Cardiac muscle cell (in vitro differentiated cells and primary cell): ENCODE measurements around the gene SEL1L2. TPM values are rescaled to one million over a fixed set of nuclear protein-coding genes. Genes with fewer than 3 reads are reported as not detected.
"Not testable (repeated sequence)": the region's sequence is repeated elsewhere in the genome, so short reads cannot be mapped to it uniquely, and the experiment has no call there.

Source experiments
- DNase-seq, 2 donors: peaks; one replicate each; pipeline versions ENCODE4 v3.0.0 to v3.0.0-alpha.2; 2010 to 2017; ENCODE audit warnings: low read depth in 1 of 2, low spot score in 1 of 2
- H3K27ac ChIP-seq: fragments of 200-600 bp; sonication (generic); 2 replicates; pipeline ENCODE4 v1.5.1; 2016
- H3K27me3 ChIP-seq: fragments of 200-600 bp; sonication (generic); 2 replicates; pipeline ENCODE4 v1.6.0; 2016; ENCODE audit warnings: control low read depth
- H3K36me3 ChIP-seq: fragments of 200-600 bp; sonication (generic); 2 replicates; pipeline ENCODE4 v1.5.1; 2016; ENCODE audit warnings: control low read depth
- H3K4me1 ChIP-seq: fragments of 200-600 bp; sonication (generic); 2 replicates; pipeline ENCODE4 v1.8.1; 2017; ENCODE audit warnings: low read depth, mild to moderate bottlenecking, mixed run types
- H3K4me3 ChIP-seq: fragments of 200-600 bp; sonication (generic); 2 replicates; pipeline ENCODE4 v1.5.1; 2016; ENCODE audit warnings: mild to moderate bottlenecking
- H3K9me3 ChIP-seq: fragments of 200-600 bp; sonication (generic); 2 replicates; pipeline ENCODE4 v1.5.1; 2017; ENCODE audit warnings: low read depth, mild to moderate bottlenecking, control low read depth
- CTCF ChIP-seq: IDR thresholded peaks from 2 replicates; pipeline ENCODE4 v1.5.1; 2012; ENCODE audit warnings: low read depth, mild to moderate bottlenecking, low read length
- polyA plus RNA-seq: library from polyadenylated mRNA; unstranded; fragments of >200 nt; fragmentation: Nextera tagmentation; extraction: Ambion mirVana; gene quantifications from 2 replicates; pipeline ENCODE4 v1.2.1, GENCODE V29; 2016
- total RNA-seq: library from RNA; depleted of rRNA; stranded (reverse); fragments of >200 nt; gene quantifications from 2 replicates; pipeline ENCODE4 v1.2.3, GENCODE V29; 2016

Gene SEL1L2
- total and polyA plus RNA-seq, 2 experiments from 2014 or later: not detected

GRCh38 chr20:14005996-14006395 lies 15.6 kb upstream of the SEL1L2 start:
- TF ChIP-seq CTCF: no peak
- Histone ChIP-seq H3K4me1 (no peaks in the 10 kb centered on the region), H3K36me3 (no peaks in the 10 kb centered on the region), H3K27me3 (no peaks in the 10 kb centered on the region), H3K9me3 (no peaks in the 10 kb centered on the region), H3K4me3 (no peak overlapping the region), H3K27ac (no peak overlapping the region)
- DNase-seq: no peak

- no peaks in the 10 kb centered on the region for H3K4me1 ChIP-seq
- H3K36me3 ChIP-seq: no peaks in the 10 kb centered on the region
- no peak overlapping the region for H3K27ac ChIP-seq
- H3K27me3 ChIP-seq: peaks cover 15% of the 10 kb centered on the region
- H3K4me3 ChIP-seq: no peak overlapping the region
- no peak for TF ChIP-seq CTCF
- no peaks in the 10 kb centered on the region for H3K9me3 ChIP-seq
- no peak for DNase-seq
These were observed 10.5 kb upstream of the SEL1L2 start for GRCh38 chr20:14000917-14001316.

DNA sequence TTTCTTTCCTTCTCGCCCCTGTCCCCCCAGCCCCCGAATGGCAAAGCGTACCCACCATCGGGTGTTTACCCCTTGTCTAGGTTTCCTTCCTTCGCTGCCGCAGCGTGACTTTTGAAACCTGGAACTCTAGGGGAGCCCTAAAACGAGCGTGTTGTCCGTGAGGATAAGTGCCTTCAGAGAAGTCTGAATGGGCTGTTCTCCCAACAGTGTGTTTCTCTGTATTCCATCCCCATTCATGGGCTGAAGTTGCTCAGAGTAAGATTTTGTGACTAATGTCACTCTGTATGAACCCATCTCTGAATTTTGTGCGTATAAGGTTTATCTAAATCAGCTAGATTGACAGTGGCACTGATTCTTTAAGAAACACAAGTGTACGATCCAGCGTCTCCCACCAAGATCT lies 5.9 kb upstream of the SEL1L2 start:
- Histone ChIP-seq H3K4me1 (no peaks in the 10 kb centered on the region), H3K9me3 (no peaks in the 10 kb centered on the region), H3K27ac (no peak overlapping the region), H3K4me3 (peak overlapping the region; percentile 77), H3K27me3 (peaks cover 15% of the 10 kb centered on the region), H3K36me3 (no peaks in the 10 kb centered on the region)
- no peak for TF ChIP-seq CTCF
- no peak for DNase-seq

DNA sequence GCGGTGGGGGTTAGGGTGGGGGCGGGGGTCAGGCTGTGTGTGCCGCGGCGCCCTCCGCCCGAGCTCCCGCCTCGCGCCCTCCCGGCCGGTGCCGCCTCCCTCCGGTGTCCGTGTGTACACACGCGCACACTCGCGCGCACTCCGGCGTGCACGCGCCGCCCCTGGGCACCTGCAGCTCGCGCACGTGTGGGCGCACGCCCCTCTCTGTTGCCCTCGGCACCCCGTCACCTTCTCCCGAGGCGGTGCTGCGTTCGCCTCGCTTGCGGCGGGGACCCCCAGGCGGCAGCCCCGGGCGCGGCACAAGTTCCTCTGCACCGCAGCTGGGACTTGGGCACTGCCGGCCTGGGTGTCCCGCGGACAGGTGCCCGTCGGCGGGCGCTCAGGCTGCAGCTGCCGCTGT lies 5.4 kb upstream of the SEL1L2 start:
- H3K9me3 ChIP-seq: no peaks in the 10 kb centered on the region
- no peak for TF ChIP-seq CTCF
- H3K27me3 ChIP-seq: peaks cover 15% of the 10 kb centered on the region
- no peaks in the 10 kb centered on the region for H3K4me1 ChIP-seq
- peak overlapping the region; percentile 77 for H3K4me3 ChIP-seq
- peak in 1 of 2 donors; percentile 57 for DNase-seq
- no peaks in the 10 kb centered on the region for H3K36me3 ChIP-seq
- H3K27ac ChIP-seq: no peak overlapping the region

DNA sequence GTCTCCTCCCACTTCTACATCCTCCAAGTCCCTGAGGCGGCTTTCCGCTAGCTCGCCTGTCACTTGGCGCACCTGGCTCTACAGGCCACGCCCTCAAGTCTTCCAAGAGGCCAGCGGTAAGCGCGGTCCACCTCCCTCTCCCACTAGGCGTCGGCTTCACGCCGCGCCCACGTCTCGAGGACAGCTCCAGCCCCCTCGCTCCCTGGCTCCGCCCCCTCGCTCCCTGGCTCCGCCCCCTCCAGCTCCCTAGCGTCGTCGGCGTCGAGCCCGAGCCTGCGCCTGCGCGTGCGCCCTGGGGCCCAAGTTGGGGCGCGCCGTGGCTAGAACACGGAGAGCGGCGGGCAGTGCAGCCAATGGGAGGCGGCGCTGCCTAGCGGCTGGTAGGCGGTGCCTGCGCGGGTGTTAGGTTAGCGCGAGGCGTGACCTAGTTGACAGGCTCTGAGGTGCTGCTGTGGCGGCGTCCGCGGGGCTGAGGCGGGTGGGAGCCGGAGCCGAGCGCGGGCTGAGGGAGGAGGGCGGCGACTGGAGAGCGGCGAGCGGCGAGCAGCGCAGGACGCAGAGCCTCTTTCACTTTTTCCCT lies 4.8 kb upstream of the SEL1L2 start, which contains the start of gene MACROD2:
Gene MACROD2, plus strand, starts transcription at position 431 of the 580 bp plus-strand sequence.
- no peaks in the 10 kb centered on the region for H3K36me3 ChIP-seq
- H3K9me3 ChIP-seq: no peaks in the 10 kb centered on the region
- peak within 1 kb of the TSS; percentile 77 for H3K4me3 ChIP-seq
- peak; percentile 69 to 99 for DNase-seq
- H3K27me3 ChIP-seq: peaks cover 15% of the 10 kb centered on the region
- TF ChIP-seq CTCF: no peak
- no peaks in the 10 kb centered on the region for H3K4me1 ChIP-seq
- no peak within 1 kb of the TSS for H3K27ac ChIP-seq

DNA sequence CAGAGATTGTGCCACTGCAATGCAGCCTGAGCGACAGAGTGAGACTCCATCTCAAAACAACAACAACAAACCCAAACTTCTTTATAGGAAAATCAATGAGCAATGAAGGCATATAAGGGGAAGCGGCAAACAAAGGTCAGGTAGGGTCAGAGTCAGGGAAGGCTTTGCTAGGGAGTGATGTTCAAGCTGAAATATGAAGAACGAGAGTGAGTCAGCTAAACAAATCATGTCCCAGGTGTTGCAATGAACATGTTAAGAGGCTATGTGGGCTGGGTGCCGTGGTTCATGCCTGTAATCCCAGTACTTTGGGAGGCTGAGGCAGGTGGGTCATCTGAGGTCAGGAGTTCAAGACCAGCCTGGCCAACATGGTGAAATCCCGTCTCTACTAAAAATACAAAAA lies 1.5 kb upstream of the SEL1L2 start:
- not testable (repeated sequence) for H3K27ac ChIP-seq, H3K27me3 ChIP-seq, H3K4me3 ChIP-seq, H3K4me1 ChIP-seq, H3K36me3 ChIP-seq, H3K9me3 ChIP-seq, DNase-seq
